HG03139 (cell line): Measurements from ENCODE around the gene PARD6B.
"Not testable (repeated sequence)": the region's sequence is repeated elsewhere in the genome, so short reads cannot be mapped to it uniquely, and the experiment has no call there.

ENCODE experiments used
- ATAC-seq: cut with Tn5 transposase; IDR thresholded peaks from one replicate; pipeline ENCODE4 v1.9.1; 2021; ENCODE audit not compliant: unreplicated experiment

PARD6B gene

GRCh38 chr20:50797142-50797541 is 65.8 kb downstream of the PARD6B start:
- ATAC-seq: no peak

GRCh38 chr20:50798650-50799049 is 67.3 kb downstream of the PARD6B start:
- ATAC-seq: no peak

GRCh38 chr20:50799176-50799889 is 68.0 kb downstream of the PARD6B start:
- no peak for ATAC-seq

GRCh38 chr20:50799890-50800550 is 68.6 kb downstream of the PARD6B start:
- peak; percentile 42 for ATAC-seq

GRCh38 chr20:50800986-50801746 is 69.8 kb downstream of the PARD6B start:
- ATAC-seq: not testable (repeated sequence)

GRCh38 chr20:50801747-50802125 is 70.4 kb downstream of the PARD6B start:
- no peak for ATAC-seq

GRCh38 chr20:50802289-50802688 is 70.9 kb downstream of the PARD6B start:
- no peak for ATAC-seq

GRCh38 chr20:50804437-50805348 is 73.3 kb downstream of the PARD6B start:
- ATAC-seq: no peak

- ATAC-seq: no peak
Observed at GRCh38 chr20:50805349-50805684, 73.9 kb downstream of the PARD6B start.

- no peak for ATAC-seq
Observed at GRCh38 chr20:50806126-50806768, 74.9 kb downstream of the PARD6B start.
